Hepatocyte (in vitro differentiated cells): ENCODE measurements around the gene PLEKHA6.

ENCODE experiments used
- EZH2phosphoT487 ChIP-seq: fragments of 200-600 bp; sonication (generic); IDR thresholded peaks from one replicate; pipeline ENCODE4 v1.6.1; 2018; ENCODE audit warnings: antibody characterized with exemption, mild to moderate bottlenecking, low read depth, moderate library complexity; ENCODE audit not compliant: unreplicated experiment, severe bottlenecking
- TF ChIP-seq, protein P1 (sequence below): fragments of 200-600 bp; sonication (generic); IDR thresholded peaks from 2 replicates; pipeline ENCODE4 v1.5.1; 2016; ENCODE audit warnings: antibody characterized with exemption, mild to moderate bottlenecking; ENCODE audit not compliant: poor library complexity

DNA sequence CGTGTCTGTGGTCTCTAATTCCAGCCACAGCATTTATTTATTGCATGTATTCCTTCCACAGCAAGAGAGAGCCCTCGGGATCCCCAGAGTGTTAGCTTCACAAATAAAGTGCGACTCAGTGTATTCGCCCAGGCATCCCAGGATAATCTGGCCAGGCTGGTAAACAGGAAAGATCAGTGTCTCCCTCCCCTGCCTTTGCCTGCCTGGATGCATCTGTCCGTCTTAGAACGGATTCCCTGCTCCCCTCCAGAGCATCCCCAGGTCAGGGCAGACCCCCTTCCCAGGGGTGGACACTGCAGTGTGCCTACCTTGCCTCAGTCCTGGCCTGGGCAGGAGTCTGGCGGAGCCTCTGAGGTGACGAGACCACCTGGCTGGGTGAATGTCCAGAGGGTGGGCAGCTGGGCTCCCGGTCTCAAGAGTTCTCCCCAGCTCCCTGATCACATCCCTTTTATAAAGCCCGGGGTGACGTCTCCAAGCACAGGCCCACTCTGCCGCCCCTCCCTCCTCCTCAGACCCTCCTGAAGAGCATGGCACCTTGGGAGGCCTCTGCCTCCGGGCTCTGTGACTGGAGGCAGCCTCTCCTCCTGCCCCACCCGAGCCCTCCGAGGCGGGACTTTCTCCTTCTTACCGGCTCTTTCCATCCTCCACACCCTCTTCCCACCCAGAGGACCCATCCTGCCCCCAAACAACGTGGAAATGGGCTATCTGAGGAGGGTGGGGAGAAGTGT is 163.5 kb downstream of the PLEKHA6 start, which contains the start of gene KISS1:
- TF ChIP-seq, protein P1, sequence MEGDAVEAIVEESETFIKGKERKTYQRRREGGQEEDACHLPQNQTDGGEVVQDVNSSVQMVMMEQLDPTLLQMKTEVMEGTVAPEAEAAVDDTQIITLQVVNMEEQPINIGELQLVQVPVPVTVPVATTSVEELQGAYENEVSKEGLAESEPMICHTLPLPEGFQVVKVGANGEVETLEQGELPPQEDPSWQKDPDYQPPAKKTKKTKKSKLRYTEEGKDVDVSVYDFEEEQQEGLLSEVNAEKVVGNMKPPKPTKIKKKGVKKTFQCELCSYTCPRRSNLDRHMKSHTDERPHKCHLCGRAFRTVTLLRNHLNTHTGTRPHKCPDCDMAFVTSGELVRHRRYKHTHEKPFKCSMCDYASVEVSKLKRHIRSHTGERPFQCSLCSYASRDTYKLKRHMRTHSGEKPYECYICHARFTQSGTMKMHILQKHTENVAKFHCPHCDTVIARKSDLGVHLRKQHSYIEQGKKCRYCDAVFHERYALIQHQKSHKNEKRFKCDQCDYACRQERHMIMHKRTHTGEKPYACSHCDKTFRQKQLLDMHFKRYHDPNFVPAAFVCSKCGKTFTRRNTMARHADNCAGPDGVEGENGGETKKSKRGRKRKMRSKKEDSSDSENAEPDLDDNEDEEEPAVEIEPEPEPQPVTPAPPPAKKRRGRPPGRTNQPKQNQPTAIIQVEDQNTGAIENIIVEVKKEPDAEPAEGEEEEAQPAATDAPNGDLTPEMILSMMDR: no peak
- no peak for TF ChIP-seq EZH2phosphoT487
